K562 (cell line): Measurements from ENCODE around the gene CXCL14. TPM values are rescaled to one million over a fixed set of nuclear protein-coding genes. Genes with fewer than 3 reads are reported as not detected.

ENCODE experiments used
- ATAC-seq: fragments of 200-7000 bp; cut with Tn5 transposase; 3 replicates; pipeline ENCODE4 v1.9.1; 2020; ENCODE audit warnings: moderate library complexity
- BruUV-seq: library from RNA; stranded (reverse); fragments of 400-500 nt; replicated peaks from 2 replicates; lab custom pipeline; 2021; lab: Mats Ljungman, UMichigan
- CTCF ChIA-PET: fragments of 300-600 bp; formaldehyde crosslinking; extraction: SDS; loops from one replicate; lab custom pipeline; 2021; ENCODE audit warnings: low intra/inter-chr PET ratio; lab: Yijun Ruan, JAX
- POLR2A ChIA-PET: fragments of 300-600, 350-650 bp; sonication (Branson Sonifier 250); formaldehyde crosslinking; extraction: SDS; loops from one replicate; lab custom pipeline; 2021; ENCODE audit warnings: antibody characterized with exemption, inconsistent platforms; lab: Yijun Ruan, JAX
- DNase-seq, 4 experiments: peaks; one replicate each; pipeline versions ENCODE4 v3.0.0 to v3.0.0-alpha.2; 2011 to 2018; ENCODE audit warnings: low spot score in 3 of 4, mixed read lengths in 3 of 4; ENCODE audit errors: extremely low read depth in 1 of 4
- FAIRE-seq: peaks from 2 replicates; lab custom pipeline; 2011; peaks lifted over from hg19 to GRCh38; lab: Jason Lieb, UNC
- H2AFZ ChIP-seq: 2 replicates; pipeline ENCODE4 v1.6.0; 2011; ENCODE audit warnings: low read depth, low read length, control low read depth, inconsistent platforms
- H3K27ac ChIP-seq: fragments of 200-600 bp; 3 replicates; pipeline ENCODE4 v1.8.0; 2011; ENCODE audit warnings: low read depth, mild to moderate bottlenecking, control low read depth, inconsistent platforms, low read length, moderate library complexity, mixed read lengths; ENCODE audit errors: extremely low read depth
- H3K27me3 ChIP-seq, 2 experiments: fragments of 300-600 bp in 1 of 2; 2 replicates in 1 of 2; 3 replicates in 1 of 2; pipeline versions ENCODE4 v1.6.0 to v1.8.0; 2011; ENCODE audit warnings: inconsistent platforms in 2 of 2, low read length in 2 of 2, mild to moderate bottlenecking in 1 of 2, mixed read lengths in 1 of 2, moderate library complexity in 1 of 2; ENCODE audit not compliant: control insufficient read depth in 2 of 2, insufficient read depth in 2 of 2
- H3K36me3 ChIP-seq: fragments of 300-600 bp; 3 replicates; pipeline ENCODE4 v1.8.0; 2011; ENCODE audit warnings: mild to moderate bottlenecking, low read length, inconsistent platforms; ENCODE audit not compliant: control insufficient read depth, insufficient read depth
- H3K4me1 ChIP-seq, 2 experiments: fragments of 200-600 bp in 1 of 2; replicated peaks in 1 of 2; 2 replicates in 1 of 2; 3 replicates in 1 of 2; pipeline versions ENCODE4 v1.5.1 to v1.8.0; 2011; ENCODE audit warnings: inconsistent platforms in 2 of 2, low read length in 2 of 2, mild to moderate bottlenecking in 1 of 2, mixed read lengths in 1 of 2, moderate library complexity in 1 of 2; ENCODE audit not compliant: control insufficient read depth in 2 of 2, insufficient read depth in 2 of 2
- H3K4me2 ChIP-seq: 2 replicates; pipeline ENCODE4 v1.6.1; 2011; ENCODE audit warnings: low read length, control low read depth, inconsistent platforms, mixed read lengths; ENCODE audit not compliant: insufficient read depth
- H3K4me3 ChIP-seq: fragments of 200-600 bp; sonication (generic), shearing (Covaris generic); 2 replicates; pipeline ENCODE4 v1.5.1; 2016; ENCODE audit warnings: control low read depth, inconsistent platforms
- H3K79me2 ChIP-seq: fragments of 200-600 bp; 3 replicates; pipeline ENCODE4 v1.8.0; 2011; ENCODE audit warnings: low read length, inconsistent platforms; ENCODE audit not compliant: control insufficient read depth, insufficient read depth
- H3K9ac ChIP-seq, 2 experiments: 2 replicates each; pipeline versions ENCODE4 v1.6.0 to v1.6.1; 2011; ENCODE audit warnings: low read depth in 2 of 2, low read length in 2 of 2, control low read depth in 1 of 2, inconsistent platforms in 1 of 2, mild to moderate bottlenecking in 1 of 2, mixed read lengths in 1 of 2; ENCODE audit not compliant: insufficient read depth in 1 of 2
- H3K9me1 ChIP-seq: one replicate; pipeline ENCODE4 v1.6.0; 2011; ENCODE audit warnings: inconsistent platforms, mild to moderate bottlenecking, low read length, moderate library complexity; ENCODE audit not compliant: control insufficient read depth, insufficient read depth
- H3K9me3 ChIP-seq: replicated peaks from 2 replicates; pipeline ENCODE4 v1.5.1; 2011; ENCODE audit warnings: low read depth, low read length, inconsistent platforms; ENCODE audit not compliant: control insufficient read depth, insufficient read depth
- H4K20me1 ChIP-seq: replicated peaks from 2 replicates; pipeline ENCODE4 v1.6.1; 2011; ENCODE audit warnings: low read length, inconsistent platforms, mixed read lengths; ENCODE audit not compliant: control insufficient read depth, insufficient read depth
- BHLHE40 ChIP-seq: IDR thresholded peaks from 2 replicates; pipeline ENCODE4 v1.6.1; 2011; ENCODE audit warnings: low read length, improper control_type of control experiment
- CBX8 ChIP-seq: fragments of 200-600 bp; sonication (generic); IDR thresholded peaks from 2 replicates; pipeline ENCODE4 v1.6.1; 2012; ENCODE audit warnings: borderline replicate concordance, mixed run types, low read depth, mild to moderate bottlenecking, moderate library complexity, mixed read lengths, low read length, control low read depth, inconsistent platforms; ENCODE audit not compliant: poor library complexity, severe bottlenecking; ENCODE audit errors: extremely low read depth
- ETV1 ChIP-seq: fragments of 450-650 bp; conservative IDR thresholded peaks from 2 replicates; pipeline ENCODE4 v1.6.1; 2016; ENCODE audit warnings: missing genetic modification characterization, control low read depth, low read depth, missing compliant biosample characterization
- GTF2F1 ChIP-seq: IDR thresholded peaks from 2 replicates; pipeline ENCODE4 v1.6.1; 2011; ENCODE audit warnings: low read depth, low read length, improper control_type of control experiment
- IRF2 ChIP-seq: sonication (generic); formaldehyde crosslinking; IDR thresholded peaks from 2 replicates; pipeline ENCODE4 v1.8.1; 2022; ENCODE audit warnings: mild to moderate bottlenecking, missing genetic modification reagents
- KDM1A ChIP-seq, 2 experiments: fragments of 450-650 bp; IDR thresholded peaks; 2 replicates each; pipeline ENCODE4 v1.6.1; 2016; ENCODE audit warnings: mild to moderate bottlenecking in 2 of 2
- MED1 ChIP-seq: sonication (generic); formaldehyde crosslinking; IDR thresholded peaks from 2 replicates; pipeline ENCODE4 v1.8.1; 2023; ENCODE audit warnings: missing genetic modification reagents, borderline replicate concordance
- PHF21A ChIP-seq: fragments of 450-650 bp; IDR thresholded peaks from 2 replicates; pipeline ENCODE4 v1.6.1; 2017; ENCODE audit warnings: low read depth, borderline replicate concordance
- PHF8 ChIP-seq: fragments of 200-600 bp; sonication (generic); IDR thresholded peaks from 2 replicates; pipeline ENCODE4 v1.6.1; 2012; ENCODE audit warnings: mixed run types, mild to moderate bottlenecking, inconsistent platforms, low read length, moderate library complexity, borderline replicate concordance
- SPI1 ChIP-seq: IDR thresholded peaks from 2 replicates; pipeline ENCODE4 v1.6.1; 2011; ENCODE audit warnings: low read depth, low read length, control low read depth, borderline replicate concordance
- SRSF3 ChIP-seq: fragments of 200-400 bp; formaldehyde crosslinking; IDR thresholded peaks from 2 replicates; pipeline ENCODE4 v1.6.1; 2016; ENCODE audit warnings: mild to moderate bottlenecking, low read length, moderate library complexity; ENCODE audit not compliant: insufficient read depth
- TGIF2 ChIP-seq: sonication (generic); formaldehyde crosslinking; IDR thresholded peaks from 2 replicates; pipeline ENCODE4 v1.8.1; 2022; ENCODE audit warnings: mild to moderate bottlenecking, missing genetic modification reagents, moderate library complexity
- THRAP3 ChIP-seq: fragments of 450-650 bp; IDR thresholded peaks from 2 replicates; pipeline ENCODE4 v1.6.1; 2016; ENCODE audit warnings: mild to moderate bottlenecking, inconsistent platforms, borderline replicate concordance
- ZFP1 ChIP-seq: fragments of 450-650 bp; formaldehyde crosslinking; IDR thresholded peaks from 2 replicates; pipeline ENCODE4 v1.4.0; 2020; ENCODE audit warnings: mild to moderate bottlenecking, mixed read lengths
- ZNF12 ChIP-seq: sonication (generic); formaldehyde crosslinking; IDR thresholded peaks from 2 replicates; pipeline ENCODE4 v1.4.0; 2020; ENCODE audit warnings: mild to moderate bottlenecking, missing genetic modification reagents
- ZNF134 ChIP-seq: fragments of 250-450 bp; sonication (Bioruptor Pico); conservative IDR thresholded peaks from 2 replicates; pipeline ENCODE4 v1.4.0; 2020
- ZNF668 ChIP-seq: fragments of 250-450 bp; sonication (Bioruptor Pico); IDR thresholded peaks from 2 replicates; pipeline ENCODE4 v1.8.0; 2022; ENCODE audit warnings: mild to moderate bottlenecking, inconsistent platforms
- WGBS: fragments of 100-300 bp; shearing (Covaris generic); methylation state at CpG from one replicate; pipeline ENCODE4 v1.1.6; 2016; ENCODE audit warnings: low coverage, mixed read lengths; ENCODE audit not compliant: insufficient coverage; ENCODE audit errors: missing lambda C conversion rate; 5-methylcytosine and 5-hydroxymethylcytosine counted together
- in situ Hi-C: fragments of 300-500 bp; cut with MboI; formaldehyde crosslinking; loops from 4 replicates; pipeline ENCODE4 v1.15.0; 2018; ENCODE audit warnings: inconsistent platforms, mixed read lengths
- intact Hi-C: fragments of 100-400 bp; cut with micrococcal nuclease; formaldehyde crosslinking; loops from 2 replicates; pipeline ENCODE4 v1.14.2; 2022
- polyA plus RNA-seq, 8 experiments: library from polyadenylated mRNA; depleted of rRNA in 4 of 8; stranded (reverse) in 5 of 8; unstranded in 3 of 8; fragments of >200 nt; fragmentation: Nextera tagmentation in 2 of 8; fragmentation: Illumina TruSeq in 1 of 8; extraction: Ambion mirVana in 2 of 8; extraction: Trizol in 1 of 8; gene quantifications; 2 replicates each; pipeline versions ENCODE4 v1.2.1 to v1.2.3, GENCODE V29; 2011 to 2014; ENCODE audit warnings: inconsistent platforms in 1 of 8, missing spikeins in 1 of 8
- total RNA-seq, 7 experiments: library from RNA; depleted of rRNA in 6 of 7; stranded (reverse); fragments of >200 nt in 6 of 7; fragmentation: Illumina TruSeq in 2 of 7; extraction: Trizol in 2 of 7; gene quantifications; 2 replicates each; pipeline versions ENCODE4 v1.2.1 to v1.2.3, GENCODE V29; 2011 to 2021; ENCODE audit warnings: low replicate concordance in 1 of 7
- TF ChIP-seq, protein P1 (sequence below), 2 experiments: fragments of 250-450 bp in 1 of 2; fragments of 450-650 bp in 1 of 2; sonication (Bioruptor Pico) in 1 of 2; IDR thresholded peaks; 2 replicates each; pipeline versions ENCODE4 v1.6.1 to v1.8.0; 2016 to 2021; ENCODE audit warnings: mild to moderate bottlenecking in 2 of 2, moderate library complexity in 2 of 2, missing compliant biosample characterization in 1 of 2, missing genetic modification characterization in 1 of 2

The CXCL14 gene
- total and polyA plus RNA-seq, 9 of the 15 experiments (the other 6 are each of a cell fraction or from before 2014, with no cell fraction given), result not detected

DNA sequence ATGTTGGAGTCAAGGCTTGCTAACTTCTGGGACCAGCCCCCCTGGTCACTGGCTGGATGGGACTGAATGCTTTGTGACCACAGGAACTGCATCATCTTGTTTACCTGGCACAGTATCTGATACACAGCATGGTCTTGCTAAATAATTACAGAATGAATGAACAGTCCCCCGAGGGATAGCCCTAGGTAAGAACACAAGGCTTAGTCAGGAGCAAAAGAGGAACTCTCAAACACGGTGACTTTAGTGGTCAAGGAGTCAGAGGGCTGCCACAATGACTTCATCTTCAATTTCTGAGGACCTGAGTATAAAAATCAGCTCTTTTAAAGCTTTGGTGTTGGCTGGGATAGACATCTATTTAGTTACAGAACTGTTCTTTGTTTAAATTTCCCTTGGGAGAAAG lies 15.1 kb upstream of the CXCL14 start:
- no peak overlapping the region for H2AFZ ChIP-seq
- H4K20me1 ChIP-seq, result no peaks in the 10 kb centered on the region
- intact Hi-C loops, result no loop called here
- no peaks in the 10 kb centered on the region for H3K4me1 ChIP-seq
- no peak for ATAC-seq
- no peak for FAIRE-seq
- no peak for DNase-seq
- in situ Hi-C loops, result no loop called here
- H3K79me2 ChIP-seq, result no peaks in the 10 kb centered on the region
- no peaks in the 10 kb centered on the region for H3K36me3 ChIP-seq
- ChIA-PET POLR2A (no interaction called here), CTCF (no interaction called here)
- no peak for TF ChIP-seq THRAP3
- TF ChIP-seq SPI1, result peak; percentile 75
- H3K9me1 ChIP-seq, result no peaks in the 10 kb centered on the region
- no peak overlapping the region for H3K9ac ChIP-seq
- no TSS peak for BruUV-seq
- H3K4me2 ChIP-seq, result no peak overlapping the region
- peaks cover 0 to 36% of the 10 kb centered on the region in 2 experiments; a peak in 3 of 5 replicates for H3K27me3 ChIP-seq
- H3K4me3 ChIP-seq, result no peak overlapping the region
- WGBS, result 0% methylated on average over 2 of the region's 2 CpGs
- no peaks in the 10 kb centered on the region for H3K9me3 ChIP-seq
- no peak overlapping the region for H3K27ac ChIP-seq

DNA sequence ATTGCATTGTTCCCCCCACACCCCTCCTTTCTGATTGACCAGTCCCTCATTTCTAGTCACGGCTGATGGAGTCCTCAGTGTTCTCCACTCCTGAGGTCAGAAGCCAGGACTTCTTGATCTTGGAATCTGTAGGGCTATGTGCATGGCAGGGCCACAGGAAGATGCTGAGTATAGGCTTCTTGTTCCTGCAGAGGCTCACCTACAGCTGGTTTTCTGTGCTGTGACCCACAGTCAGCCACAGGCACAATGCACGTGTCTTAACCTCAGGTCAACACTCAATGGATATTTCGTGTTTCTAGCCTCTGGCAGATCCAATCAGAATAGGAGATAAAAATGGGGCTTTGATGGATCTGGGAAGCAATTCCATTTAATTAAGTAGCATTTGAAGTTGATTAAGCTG lies 14.3 kb upstream of the CXCL14 start:
- H3K9me1 ChIP-seq, result no peaks in the 10 kb centered on the region
- in situ Hi-C loops (no loop called here), intact Hi-C loops (no loop called here)
- no peaks in the 10 kb centered on the region for H4K20me1 ChIP-seq
- WGBS, result 0% methylated on average over 3 of the region's 3 CpGs
- no peaks in the 10 kb centered on the region for H3K79me2 ChIP-seq
- no peaks in the 10 kb centered on the region for H3K4me1 ChIP-seq
- no peak for ATAC-seq
- ChIA-PET POLR2A (no interaction called here), CTCF (no interaction called here)
- no peak for DNase-seq
- no peak overlapping the region for H3K4me2 ChIP-seq
- FAIRE-seq, result no peak
- no TSS peak for BruUV-seq
- H2AFZ ChIP-seq, result no peak overlapping the region
- H3K4me3 ChIP-seq, result no peak overlapping the region
- H3K27ac ChIP-seq, result no peak overlapping the region
- no peak overlapping the region for H3K9ac ChIP-seq
- H3K36me3 ChIP-seq, result no peaks in the 10 kb centered on the region
- peaks cover 0 to 43% of the 10 kb centered on the region in 2 experiments; a peak in 3 of 5 replicates for H3K27me3 ChIP-seq
- no peaks in the 10 kb centered on the region for H3K9me3 ChIP-seq
- TF ChIP-seq CBX8 (no peak), TGIF2 (CRISPR knock-in tag) (no peak), PHF8 (no peak), PHF21A (no peak), ZNF134 (CRISPR knock-in tag) (no peak), ZFP1 (CRISPR knock-in tag) (no peak), KDM1A (IDR thresholded peaks at IDR 0.05) (no peak), ZNF12 (no peak), ETV1 (tag) (no peak), BHLHE40 (no peak), ZNF668 (CRISPR knock-in tag) (no peak), IRF2 (CRISPR knock-in tag) (no peak), MED1 (CRISPR knock-in tag) (no peak), SRSF3 (no peak), GTF2F1 (no peak)
- TF ChIP-seq, protein P1, sequence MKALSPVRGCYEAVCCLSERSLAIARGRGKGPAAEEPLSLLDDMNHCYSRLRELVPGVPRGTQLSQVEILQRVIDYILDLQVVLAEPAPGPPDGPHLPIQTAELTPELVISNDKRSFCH (CRISPR knock-in tag; IDR thresholded peaks at IDR 0.05), result no peak
- TF ChIP-seq, protein P1 (tag; IDR thresholded peaks at IDR 0.05), result no peak
